Effector memory CD8-positive, alpha-beta T cell (primary cell): ENCODE results near the gene TLN1.

ENCODE experiments used
- ATAC-seq: fragments of 150-1000 bp; cut with Tn5 transposase; replicated peaks from 2 replicates; pipeline ENCODE4 v1.10.0; 2021; ENCODE audit warnings: mild to moderate bottlenecking, moderate library complexity
- DNase-seq, 3 experiments: peaks; one replicate each; pipeline ENCODE4 v3.0.0; 2021
- H3K27ac Mint-ChIP-seq, 2 donors: one replicate each; pipeline ENCODE4 v1.8.0; 2022; ENCODE audit warnings: mild to moderate bottlenecking in 2 of 2, mixed read lengths in 2 of 2, moderate library complexity in 2 of 2
- H3K27me3 Mint-ChIP-seq, 2 donors: one replicate each; pipeline ENCODE4 v1.8.0; 2022; ENCODE audit warnings: mixed read lengths in 2 of 2
- H3K36me3 Mint-ChIP-seq: one replicate; pipeline ENCODE4 v1.8.0; 2022; ENCODE audit warnings: mild to moderate bottlenecking, moderate library complexity, mixed read lengths; ENCODE audit not compliant: insufficient read depth
- H3K4me1 Mint-ChIP-seq, 2 donors: one replicate each; pipeline ENCODE4 v1.8.0; 2022; ENCODE audit warnings: low read depth in 2 of 2, mixed read lengths in 2 of 2
- H3K4me3 Mint-ChIP-seq, 2 donors: one replicate each; pipeline ENCODE4 v1.8.0; 2022; ENCODE audit warnings: mild to moderate bottlenecking in 2 of 2, mixed read lengths in 2 of 2, moderate library complexity in 2 of 2
- H3K9me3 Mint-ChIP-seq, 2 donors: one replicate each; pipeline ENCODE4 v1.8.0; 2022; ENCODE audit warnings: mixed read lengths in 2 of 2

The TLN1 gene

DNA sequence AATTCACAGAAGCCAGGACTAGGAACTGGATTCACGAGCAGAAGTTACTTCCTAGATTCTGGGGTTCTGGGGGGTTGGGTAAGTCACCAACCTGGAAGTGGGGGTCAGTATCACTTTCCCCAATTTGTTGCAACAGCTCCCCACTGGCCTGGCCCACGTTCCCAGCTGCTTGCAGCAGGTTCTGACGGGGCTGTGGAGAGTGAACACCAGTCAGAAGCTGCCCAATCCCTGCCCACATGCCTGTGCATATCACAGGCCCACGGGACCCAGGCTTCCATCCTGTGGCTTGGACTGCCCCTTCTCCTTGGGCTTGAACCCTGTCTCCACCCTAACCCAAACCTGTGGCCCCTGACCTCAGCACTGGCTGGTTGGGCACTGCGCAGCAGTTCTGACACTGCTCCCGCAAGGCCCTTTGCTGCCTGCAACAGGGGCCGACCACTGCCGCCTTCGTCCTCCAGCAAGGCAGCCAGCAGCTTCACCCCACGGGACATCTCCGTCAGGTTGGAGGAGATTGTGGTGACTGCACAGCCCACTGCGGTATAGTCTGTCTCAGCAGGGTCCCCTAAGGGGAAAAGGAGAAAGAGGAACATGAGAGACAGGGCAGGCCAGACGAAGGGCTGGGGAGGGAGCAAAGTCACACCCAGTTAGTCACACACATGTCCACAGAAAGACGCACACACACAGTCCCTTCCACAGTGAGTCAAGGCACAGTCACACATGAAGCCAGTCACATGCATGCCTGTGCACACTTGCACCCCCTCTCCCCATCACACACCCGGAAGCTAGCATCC is 13.1 kb downstream of the TLN1 start:
- no peaks in the 10 kb centered on the region for H3K27me3 Mint-ChIP-seq
- DNase-seq (no peak), ATAC-seq (peak; percentile 54)
- peaks cover 90% of the 10 kb centered on the region for H3K36me3 Mint-ChIP-seq
- peak overlapping the region in 1 of 2 donors; percentile 81 for H3K27ac Mint-ChIP-seq
- H3K4me3 Mint-ChIP-seq, result no peak overlapping the region
- no peaks in the 10 kb centered on the region for H3K9me3 Mint-ChIP-seq
- peaks cover 7 to 19% of the 10 kb centered on the region in 2 donors for H3K4me1 Mint-ChIP-seq

DNA sequence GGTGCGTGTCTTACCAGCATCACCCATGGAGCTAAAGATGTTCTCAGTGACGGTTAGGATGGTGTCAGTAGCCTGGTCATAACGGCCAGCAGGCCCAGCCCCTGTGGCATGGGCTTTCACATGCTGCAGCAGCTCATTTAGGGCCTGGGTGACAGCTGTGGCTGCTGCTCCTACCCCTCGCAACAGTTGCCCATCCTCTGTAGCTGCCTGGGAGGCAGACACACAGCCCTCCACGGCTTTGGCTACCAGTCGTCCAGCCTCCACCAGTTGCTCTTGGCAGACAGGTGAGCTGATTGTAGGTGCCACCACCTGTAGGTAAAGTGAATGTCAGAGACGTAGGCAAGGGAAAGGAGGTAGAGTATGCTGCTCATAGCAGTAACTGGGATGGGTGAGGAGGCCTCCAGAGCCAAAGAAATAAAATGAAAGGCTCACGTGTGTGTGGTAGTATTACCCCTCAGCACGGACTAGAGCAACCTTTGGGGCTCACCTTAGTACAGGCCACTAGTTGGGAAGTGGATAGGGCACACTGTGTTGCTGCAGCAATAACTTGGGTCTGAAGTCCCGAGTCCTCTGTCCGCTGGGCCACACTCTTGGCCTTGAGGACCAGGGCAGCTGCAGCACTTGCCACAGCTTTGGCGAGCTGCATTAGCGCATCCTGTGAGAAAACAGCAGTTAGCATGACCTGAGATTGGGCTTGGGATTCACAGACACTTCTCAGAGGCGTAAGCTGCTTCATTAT is 14.7 kb downstream of the TLN1 start:
- Mint-ChIP-seq H3K4me3 (no peak overlapping the region), H3K27me3 (no peaks in the 10 kb centered on the region), H3K9me3 (no peaks in the 10 kb centered on the region), H3K36me3 (peaks cover 91% of the 10 kb centered on the region), H3K4me1 (peaks cover 7 to 18% of the 10 kb centered on the region in 2 donors), H3K27ac (peak overlapping the region; percentile 68 to 69)
- ATAC-seq (no peak), DNase-seq (no peak)

DNA sequence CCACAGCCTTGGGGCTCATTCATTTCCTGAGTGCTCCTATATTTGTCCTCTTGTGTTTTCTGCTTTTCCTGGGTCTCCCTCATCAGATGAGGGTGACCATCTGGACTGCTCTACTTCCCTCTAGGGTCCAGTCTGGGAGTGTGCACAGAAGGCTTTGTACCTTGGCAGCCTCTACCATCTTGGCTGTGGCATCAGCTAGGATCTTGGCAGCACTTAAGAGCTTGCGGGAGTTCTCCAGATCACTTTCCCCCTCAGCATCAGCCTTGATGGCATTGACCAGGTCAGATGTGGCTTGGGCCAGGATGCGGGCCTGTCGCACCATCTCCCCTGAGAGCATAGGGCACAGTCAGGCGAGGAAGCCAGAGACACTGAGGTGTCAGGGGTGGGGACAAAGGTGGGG is 15.8 kb downstream of the TLN1 start:
- Mint-ChIP-seq H3K27ac (peak overlapping the region; percentile 69 to 79), H3K27me3 (no peaks in the 10 kb centered on the region), H3K9me3 (no peaks in the 10 kb centered on the region), H3K4me3 (no peak overlapping the region), H3K36me3 (peaks cover 91% of the 10 kb centered on the region), H3K4me1 (peaks cover 5 to 10% of the 10 kb centered on the region in 2 donors)
- no peak for DNase-seq
- ATAC-seq, result no peak

DNA sequence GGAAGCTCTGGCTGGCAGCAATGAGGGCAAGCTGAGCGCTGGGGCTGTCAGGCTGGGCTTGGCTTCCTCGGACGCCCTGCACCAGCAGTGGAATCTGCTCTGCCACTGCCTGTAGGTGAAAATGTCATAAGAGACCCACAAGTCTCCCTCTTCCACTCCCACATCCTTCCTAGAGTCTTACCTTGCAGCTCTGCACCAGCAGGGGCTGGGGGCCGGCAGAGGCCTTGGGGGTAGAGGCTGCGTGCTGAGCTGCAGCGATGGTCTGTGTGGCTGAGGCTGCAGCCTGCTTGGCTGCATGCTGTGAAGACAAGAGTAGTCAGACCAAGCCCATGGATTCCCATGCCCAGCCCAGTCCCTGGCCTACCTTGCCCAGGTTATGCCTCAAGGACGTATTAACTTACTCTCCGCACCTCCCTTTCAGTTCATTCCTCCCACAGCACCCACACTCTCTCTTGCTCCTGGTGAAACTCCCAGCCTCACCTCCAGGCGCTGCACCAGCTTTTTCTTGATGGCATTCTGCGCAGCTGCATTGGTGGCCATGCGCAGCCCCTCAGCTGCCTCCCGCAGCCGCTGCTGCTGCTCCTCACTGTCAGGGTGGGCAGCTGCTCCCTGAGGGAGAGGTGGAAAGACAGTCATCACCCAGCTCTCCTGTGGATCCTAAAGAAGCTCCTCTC is 17.3 kb downstream of the TLN1 start:
- Mint-ChIP-seq H3K4me1 (peaks cover 5 to 10% of the 10 kb centered on the region in 2 donors), H3K36me3 (peaks cover 91% of the 10 kb centered on the region)

DNA sequence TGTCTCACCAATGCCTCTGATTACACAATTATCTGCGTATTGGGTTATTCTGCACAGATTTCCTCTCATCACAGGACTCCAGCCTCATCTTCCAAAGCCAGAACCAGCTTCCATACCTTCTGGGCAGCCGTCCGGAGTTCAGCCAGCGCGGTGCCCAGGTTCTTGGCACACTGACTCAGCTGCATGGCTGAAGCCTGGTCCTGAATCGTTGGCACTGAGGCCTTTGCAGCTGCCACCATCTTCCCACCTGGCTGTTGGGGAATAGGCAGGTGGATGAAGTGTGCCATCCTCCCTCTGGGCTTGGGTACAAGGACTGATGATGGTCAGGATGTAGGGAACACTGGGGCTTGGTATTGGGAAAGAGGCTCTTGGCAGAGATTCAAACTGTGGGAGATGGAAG is 17.9 kb downstream of the TLN1 start:
- no peak overlapping the region for H3K27ac Mint-ChIP-seq
- H3K27me3 Mint-ChIP-seq, result no peaks in the 10 kb centered on the region
- no peaks in the 10 kb centered on the region for H3K9me3 Mint-ChIP-seq
- H3K36me3 Mint-ChIP-seq, result peaks cover 91% of the 10 kb centered on the region
- ATAC-seq, result no peak
- no peak for DNase-seq
- peaks cover 5 to 10% of the 10 kb centered on the region in 2 donors for H3K4me1 Mint-ChIP-seq
- H3K4me3 Mint-ChIP-seq, result no peak overlapping the region

More for the DNA sequence above, 17.3 kb downstream of the TLN1 start:
- no peaks in the 10 kb centered on the region for H3K9me3 Mint-ChIP-seq
- no peak overlapping the region for H3K4me3 Mint-ChIP-seq
- no peaks in the 10 kb centered on the region for H3K27me3 Mint-ChIP-seq
- peak overlapping the region; percentile 63 to 85 for H3K27ac Mint-ChIP-seq
- no peak for DNase-seq
- ATAC-seq, result no peak

DNA sequence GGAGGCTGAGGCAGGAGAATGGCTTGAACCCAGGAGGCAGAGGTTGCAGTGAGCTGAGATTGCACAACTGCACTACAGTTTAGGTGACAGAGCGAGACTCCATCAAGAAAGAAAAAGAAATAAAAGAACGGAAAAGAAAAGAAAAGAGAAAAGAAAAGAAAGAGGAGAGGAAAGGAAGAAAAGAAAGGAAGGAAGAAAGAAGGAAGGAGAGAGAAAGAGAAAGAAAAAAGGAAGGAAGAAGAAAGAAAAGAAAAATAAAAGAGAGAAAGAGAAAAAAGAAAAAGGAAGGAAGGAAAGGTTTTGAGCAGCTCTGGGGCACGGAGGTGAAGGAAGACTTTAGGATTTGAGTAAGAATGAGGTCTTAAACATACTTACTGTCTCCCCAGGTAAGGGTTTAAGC is 18.4 kb downstream of the TLN1 start:
- no peak overlapping the region for H3K4me3 Mint-ChIP-seq
- H3K4me1 Mint-ChIP-seq, result peaks cover 5 to 10% of the 10 kb centered on the region in 2 donors
- no peaks in the 10 kb centered on the region for H3K9me3 Mint-ChIP-seq
- ATAC-seq, result no peak
- peak overlapping the region in 1 of 2 donors; percentile 57 for H3K27ac Mint-ChIP-seq
- H3K27me3 Mint-ChIP-seq, result no peaks in the 10 kb centered on the region
- DNase-seq, result no peak
- H3K36me3 Mint-ChIP-seq, result peaks cover 91% of the 10 kb centered on the region

DNA sequence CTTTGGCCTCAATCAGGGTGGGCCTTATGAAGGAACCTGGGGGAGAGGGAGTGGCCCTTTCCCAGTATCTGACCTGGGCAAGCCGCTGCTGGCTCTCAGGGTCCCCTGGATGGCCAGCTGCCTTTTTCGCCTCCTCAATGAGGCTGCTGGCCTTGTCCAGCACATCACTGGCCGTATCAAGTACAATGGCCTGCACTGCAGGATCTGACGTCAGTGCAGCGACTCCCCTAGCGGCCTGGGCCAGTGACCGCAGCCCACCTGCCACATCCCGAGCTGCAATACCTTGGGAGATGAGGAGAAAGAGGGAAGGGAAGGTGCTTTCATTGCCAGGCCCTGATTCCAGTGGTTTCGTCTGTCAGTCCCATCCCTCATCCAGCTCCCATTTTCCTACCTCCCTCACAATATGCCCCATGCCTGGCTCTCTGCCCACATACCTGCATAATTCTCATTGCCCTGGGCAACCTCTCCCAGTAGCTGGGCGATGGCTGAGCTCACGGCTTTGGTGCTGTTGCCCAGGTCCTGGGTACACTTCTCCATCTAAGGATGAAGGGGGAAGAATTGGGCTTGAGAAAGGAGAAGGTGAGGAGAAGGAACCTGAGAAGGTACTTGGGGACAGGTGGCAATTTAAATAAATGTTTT is 19.1 kb downstream of the TLN1 start:
- peak overlapping the region; percentile 50 to 57 for H3K27ac Mint-ChIP-seq
- ATAC-seq (no peak), DNase-seq (no peak)
- peaks cover 93% of the 10 kb centered on the region for H3K36me3 Mint-ChIP-seq
- no peak overlapping the region for H3K4me3 Mint-ChIP-seq
- H3K4me1 Mint-ChIP-seq, result peaks cover 5 to 10% of the 10 kb centered on the region in 2 donors
- H3K9me3 Mint-ChIP-seq, result no peaks in the 10 kb centered on the region
- H3K27me3 Mint-ChIP-seq, result no peaks in the 10 kb centered on the region

DNA sequence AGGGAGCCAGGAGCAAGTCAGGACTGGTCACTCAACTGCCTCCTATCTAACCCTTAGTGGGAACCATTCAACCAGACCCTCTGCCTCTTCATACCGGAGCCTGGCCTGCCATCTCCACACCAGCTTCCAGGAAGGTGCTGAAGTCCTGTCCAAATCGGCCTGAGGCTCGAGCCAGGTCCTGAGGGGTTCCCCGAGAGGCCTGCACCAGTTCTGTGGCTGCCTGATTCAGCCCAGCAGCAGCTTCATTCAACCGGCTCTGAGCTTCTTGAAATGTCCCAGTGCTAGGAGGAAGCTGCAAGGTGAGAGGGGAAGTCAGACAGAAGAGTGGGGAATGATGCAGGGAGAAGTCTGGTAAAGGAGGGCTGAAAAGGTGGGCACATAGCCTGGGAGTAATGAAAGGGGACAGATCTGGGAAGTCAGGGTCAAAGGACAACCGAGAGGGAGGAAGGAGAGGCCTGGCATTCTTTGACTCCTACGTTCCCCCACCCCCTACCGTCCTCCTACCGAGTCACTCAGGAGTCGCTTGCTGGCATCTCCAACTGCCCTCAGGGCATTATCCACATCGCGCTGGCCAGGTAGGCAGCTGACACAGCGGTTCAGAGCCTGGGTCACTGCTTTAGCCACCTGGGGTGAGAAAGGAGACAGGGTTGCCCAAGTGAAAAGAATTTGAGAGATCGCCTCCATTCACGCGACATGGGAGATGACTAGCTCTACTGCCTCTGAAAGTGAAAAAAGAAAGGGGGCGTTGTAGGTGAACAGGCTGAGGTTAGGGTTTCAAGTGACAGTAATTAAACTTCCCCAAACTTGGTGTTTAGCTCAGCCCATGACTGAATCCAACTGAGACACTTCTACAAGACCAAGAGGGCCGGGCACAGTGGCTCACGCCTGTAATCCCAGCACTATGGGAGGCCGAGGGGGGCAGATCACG is 20.2 kb downstream of the TLN1 start:
- Mint-ChIP-seq H3K27me3 (no peaks in the 10 kb centered on the region), H3K4me3 (no peak overlapping the region), H3K9me3 (no peaks in the 10 kb centered on the region), H3K4me1 (peaks cover 5 to 10% of the 10 kb centered on the region in 2 donors), H3K27ac (peak overlapping the region; percentile 50 to 55), H3K36me3 (peaks cover 97% of the 10 kb centered on the region)
- DNase-seq, result no peak
- no peak for ATAC-seq

DNA sequence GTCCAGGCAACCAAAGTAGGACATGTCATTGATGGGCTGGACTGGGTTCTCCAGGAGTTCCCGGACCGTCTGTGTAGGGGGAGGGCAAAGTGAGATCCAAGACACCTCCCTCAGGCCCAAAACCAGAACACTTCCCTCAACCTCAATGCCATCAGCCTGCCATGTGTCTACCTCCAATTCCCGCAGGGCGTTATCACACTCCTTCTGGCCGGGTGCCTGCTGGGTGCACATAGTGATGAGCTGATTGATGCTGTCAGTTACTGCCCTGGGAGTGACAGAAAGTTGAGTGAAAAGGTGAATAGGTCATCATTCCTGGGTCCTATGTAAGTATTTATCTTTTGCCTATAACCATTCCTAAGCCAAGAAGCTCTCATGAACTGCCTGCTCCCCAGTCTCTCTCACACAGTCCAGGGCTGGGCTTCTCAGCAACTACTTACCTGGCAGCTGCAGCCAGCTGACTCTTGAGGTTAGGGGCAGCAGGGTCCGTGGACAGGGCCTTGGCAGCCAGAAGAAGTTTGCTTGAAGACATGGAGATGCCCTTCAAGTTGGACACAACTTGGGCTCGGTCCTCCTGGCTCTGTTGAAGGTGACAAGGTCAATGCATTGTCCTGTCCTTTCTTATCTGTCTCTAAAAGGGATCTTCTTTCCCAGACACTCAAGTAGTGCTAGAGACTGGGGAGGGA is 21.0 kb downstream of the TLN1 start:
- peaks cover 96% of the 10 kb centered on the region for H3K36me3 Mint-ChIP-seq
- peak overlapping the region in 1 of 2 donors; percentile 55 for H3K27ac Mint-ChIP-seq
- no peaks in the 10 kb centered on the region for H3K27me3 Mint-ChIP-seq
- DNase-seq (no peak), ATAC-seq (no peak)
- no peak overlapping the region for H3K4me3 Mint-ChIP-seq
- peaks cover 4 to 5% of the 10 kb centered on the region in 2 donors for H3K4me1 Mint-ChIP-seq
- no peaks in the 10 kb centered on the region for H3K9me3 Mint-ChIP-seq

DNA sequence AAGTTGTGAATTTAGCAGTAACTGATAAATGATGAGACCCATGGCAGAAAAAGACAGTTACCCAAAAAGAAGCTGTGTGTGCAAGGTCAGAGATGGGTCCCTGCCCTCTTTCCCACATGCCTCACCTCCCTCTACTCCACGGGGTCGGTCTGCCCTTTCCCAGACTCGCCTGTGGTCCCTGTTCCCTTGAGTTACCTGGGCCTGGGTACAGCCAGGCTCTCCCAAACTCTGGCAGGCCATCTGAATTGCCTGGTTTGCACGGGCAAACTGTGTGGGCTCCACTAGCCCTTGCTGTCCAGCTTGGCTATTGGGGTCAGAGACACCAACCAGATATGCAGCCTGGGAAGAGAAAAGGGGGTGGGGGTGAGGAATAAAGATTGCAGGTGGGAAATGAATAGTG is 23.8 kb downstream of the TLN1 start:
- no peak for DNase-seq
- no peaks in the 10 kb centered on the region for H3K27me3 Mint-ChIP-seq
- peaks cover 89% of the 10 kb centered on the region for H3K36me3 Mint-ChIP-seq
- H3K4me1 Mint-ChIP-seq, result no peaks in the 10 kb centered on the region
- no peak overlapping the region for H3K4me3 Mint-ChIP-seq
- no peak for ATAC-seq
- H3K27ac Mint-ChIP-seq, result peak overlapping the region in 1 of 2 donors; percentile 72
- H3K9me3 Mint-ChIP-seq, result no peaks in the 10 kb centered on the region

DNA sequence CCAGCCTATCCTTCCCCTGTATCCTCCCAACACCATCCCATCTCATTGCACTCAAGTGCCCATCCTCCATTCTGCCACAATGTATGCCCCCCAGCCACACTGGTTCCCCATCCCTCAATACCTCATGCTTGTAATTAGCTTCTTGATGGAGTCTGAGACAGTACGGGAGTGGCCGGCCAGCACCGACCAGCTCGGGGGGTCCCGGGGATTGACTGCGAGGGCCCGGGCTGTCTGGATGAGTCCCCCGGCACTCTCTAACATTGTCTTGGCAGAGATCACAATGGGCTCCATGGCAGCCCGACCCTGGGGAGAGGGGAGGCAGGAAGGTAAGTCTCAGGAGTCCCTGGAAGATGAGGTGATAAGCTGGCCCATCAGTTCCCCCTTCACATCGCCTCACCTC is 25.0 kb downstream of the TLN1 start:
- Mint-ChIP-seq H3K9me3 (no peaks in the 10 kb centered on the region), H3K27me3 (no peaks in the 10 kb centered on the region), H3K27ac (peak overlapping the region; percentile 48 to 58), H3K36me3 (peaks cover 77% of the 10 kb centered on the region), H3K4me3 (no peak overlapping the region), H3K4me1 (no peaks in the 10 kb centered on the region)
- no peak for ATAC-seq
- no peak for DNase-seq

DNA sequence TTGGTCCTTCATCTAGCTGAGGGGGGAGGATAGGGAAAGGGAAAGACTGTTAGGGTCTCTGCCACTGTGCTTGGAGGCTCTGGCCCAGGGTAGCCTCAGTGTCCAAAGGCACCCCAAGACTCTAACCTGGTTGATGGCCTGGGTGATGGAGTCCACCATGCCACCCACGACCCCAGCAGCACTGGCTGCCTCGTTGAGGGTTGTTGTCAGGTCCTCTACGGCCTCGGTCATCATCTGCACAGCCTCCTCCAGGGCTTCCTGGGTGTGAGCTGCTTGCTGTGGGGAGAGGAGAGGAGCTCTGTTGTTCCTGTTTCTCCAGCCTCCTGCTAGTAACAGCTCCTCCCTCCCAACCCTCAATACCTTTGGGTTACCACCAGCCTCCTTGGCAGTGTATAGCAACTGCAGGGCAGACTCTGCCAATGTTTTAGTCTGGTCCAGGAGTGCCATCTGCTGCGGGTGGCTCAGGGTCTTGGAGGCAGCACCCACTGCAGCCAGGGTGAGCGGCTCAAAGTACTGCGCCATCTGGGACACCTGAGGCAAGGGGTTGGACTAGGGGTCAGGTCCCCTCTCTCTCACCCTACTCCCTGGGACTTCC is 26.1 kb downstream of the TLN1 start:
- Mint-ChIP-seq H3K36me3 (peaks cover 67% of the 10 kb centered on the region), H3K4me1 (no peaks in the 10 kb centered on the region), H3K4me3 (no peak overlapping the region), H3K9me3 (no peaks in the 10 kb centered on the region), H3K27me3 (no peaks in the 10 kb centered on the region), H3K27ac (peak overlapping the region in 1 of 2 donors; percentile 13)
- no peak for DNase-seq
- ATAC-seq, result no peak
